H9 (cell line): ENCODE results near the gene HOXA9. TPM values are rescaled to one million over a fixed set of nuclear protein-coding genes. Genes with fewer than 3 reads are reported as not detected.

ENCODE experiments used
- DNase-seq: peaks from one replicate; pipeline ENCODE4 v3.0.0-alpha.2; 2017
- H2AFZ ChIP-seq: one replicate; pipeline ENCODE4 v1.6.1; 2013; ENCODE audit warnings: mild to moderate bottlenecking, low read length, control low read depth, moderate library complexity
- H2AK5ac ChIP-seq: 2 replicates; pipeline ENCODE4 v1.6.1; 2013; ENCODE audit warnings: low read length, control low read depth, mixed read lengths; ENCODE audit not compliant: insufficient read length
- H2BK120ac ChIP-seq: one replicate; pipeline ENCODE4 v1.6.1; 2013; ENCODE audit warnings: low read depth, mild to moderate bottlenecking, low read length, control low read depth, inconsistent platforms; ENCODE audit not compliant: poor library complexity, severe bottlenecking
- H2BK12ac ChIP-seq: 2 replicates; pipeline ENCODE4 v1.6.1; 2013; ENCODE audit warnings: low read length, control low read depth, mixed read lengths, low read depth; ENCODE audit not compliant: insufficient read length
- H2BK15ac ChIP-seq: 2 replicates; pipeline ENCODE4 v1.6.1; 2013; ENCODE audit warnings: low read depth, low read length, control low read depth
- H2BK20ac ChIP-seq: one replicate; pipeline ENCODE4 v1.6.1; 2013; ENCODE audit warnings: low read depth, mild to moderate bottlenecking, low read length, control low read depth, inconsistent platforms; ENCODE audit not compliant: poor library complexity, severe bottlenecking
- H2BK5ac ChIP-seq: 2 replicates; pipeline ENCODE4 v1.6.1; 2013; ENCODE audit warnings: low read length, control low read depth, mixed read lengths; ENCODE audit not compliant: insufficient read length
- H3K14ac ChIP-seq: 2 replicates; pipeline ENCODE4 v1.6.1; 2013; ENCODE audit warnings: low read length, control low read depth; ENCODE audit not compliant: insufficient read depth
- H3K18ac ChIP-seq: 2 replicates; pipeline ENCODE4 v1.6.1; 2013; ENCODE audit warnings: low read depth, mild to moderate bottlenecking, mixed read lengths, low read length, control low read depth; ENCODE audit not compliant: insufficient read length
- H3K23ac ChIP-seq: 2 replicates; pipeline ENCODE4 v1.6.1; 2013; ENCODE audit warnings: low read length, control low read depth, mixed read lengths, low read depth; ENCODE audit not compliant: insufficient read length
- H3K23me2 ChIP-seq: 2 replicates; pipeline ENCODE4 v1.6.1; 2013; ENCODE audit warnings: low read depth, mild to moderate bottlenecking, mixed read lengths, low read length, control low read depth; ENCODE audit not compliant: insufficient read length, poor library complexity, severe bottlenecking
- H3K27ac ChIP-seq: 2 replicates; pipeline ENCODE4 v1.5.1; 2013; ENCODE audit warnings: low read length, control low read depth, mixed read lengths, low read depth; ENCODE audit not compliant: insufficient read length
- H3K27me3 ChIP-seq: 2 replicates; pipeline ENCODE4 v1.6.1; 2013; ENCODE audit warnings: low read length, control low read depth, inconsistent platforms; ENCODE audit not compliant: insufficient read depth
- H3K4ac ChIP-seq: 2 replicates; pipeline ENCODE4 v1.6.1; 2013; ENCODE audit warnings: low read depth, mild to moderate bottlenecking, control low read depth, inconsistent platforms, low read length, moderate library complexity
- H3K4me1 ChIP-seq: 2 replicates; pipeline ENCODE4 v1.6.1; 2013; ENCODE audit warnings: low read length, control low read depth, inconsistent platforms; ENCODE audit not compliant: insufficient read depth
- H3K4me2 ChIP-seq: 2 replicates; pipeline ENCODE4 v1.6.1; 2013; ENCODE audit warnings: low read length, control low read depth, mixed read lengths; ENCODE audit not compliant: insufficient read length, insufficient read depth
- H3K56ac ChIP-seq: 2 replicates; pipeline ENCODE4 v1.6.1; 2013; ENCODE audit warnings: low read depth, mild to moderate bottlenecking, mixed read lengths, low read length, control low read depth; ENCODE audit not compliant: insufficient read length
- H3K79me1 ChIP-seq: 2 replicates; pipeline ENCODE4 v1.6.1; 2013; ENCODE audit warnings: low read depth, mild to moderate bottlenecking, moderate library complexity, low read length, control low read depth, inconsistent platforms; ENCODE audit not compliant: insufficient read depth, poor library complexity, severe bottlenecking
- H3K79me2 ChIP-seq: 2 replicates; pipeline ENCODE4 v1.6.1; 2013; ENCODE audit warnings: low read length, control low read depth, inconsistent platforms; ENCODE audit not compliant: insufficient read depth
- H3K9ac ChIP-seq: 2 replicates; pipeline ENCODE4 v1.6.1; 2013; ENCODE audit warnings: low read length, control low read depth, mixed read lengths; ENCODE audit not compliant: insufficient read length; ENCODE audit errors: extremely low read depth
- H3K9me3 ChIP-seq: one replicate; pipeline ENCODE4 v1.6.1; 2013; ENCODE audit warnings: low read depth, low read length, inconsistent platforms; ENCODE audit not compliant: control insufficient read depth
- H3T11ph ChIP-seq: one replicate; pipeline ENCODE4 v1.6.1; 2013; ENCODE audit warnings: mild to moderate bottlenecking, low read length, control low read depth, inconsistent platforms
- H4K20me1 ChIP-seq: one replicate; pipeline ENCODE4 v1.6.1; 2013; ENCODE audit not compliant: control insufficient read depth, insufficient read length, insufficient read depth
- H4K5ac ChIP-seq: 2 replicates; pipeline ENCODE4 v1.6.1; 2013; ENCODE audit warnings: low read depth, mild to moderate bottlenecking, mixed read lengths, low read length, control low read depth; ENCODE audit not compliant: insufficient read length
- H4K8ac ChIP-seq: replicated peaks from 2 replicates; pipeline ENCODE4 v1.6.1; 2013; ENCODE audit warnings: low read length, control low read depth, mixed read lengths, low read depth; ENCODE audit not compliant: insufficient read length
- H4K91ac ChIP-seq: 2 replicates; pipeline ENCODE4 v1.6.1; 2013; ENCODE audit warnings: low read depth, mild to moderate bottlenecking, moderate library complexity, mixed read lengths, low read length, control low read depth; ENCODE audit not compliant: insufficient read length
- H3K27ac Mint-ChIP-seq, 3 experiments: 2 replicates in 2 of 3; 3 replicates in 1 of 3; pipeline ENCODE4 v1.8.0; 2020 to 2021; ENCODE audit warnings: mixed read lengths in 3 of 3, mild to moderate bottlenecking in 1 of 3, moderate library complexity in 1 of 3
- H3K27me3 Mint-ChIP-seq: 2 replicates; pipeline ENCODE4 v1.8.0; 2021; ENCODE audit warnings: low read depth, mild to moderate bottlenecking, moderate library complexity, mixed read lengths
- H3K36me3 Mint-ChIP-seq, 3 experiments: 2 replicates in 2 of 3; 3 replicates in 1 of 3; pipeline ENCODE4 v1.8.0; 2020 to 2021; ENCODE audit warnings: low read depth in 3 of 3, mixed read lengths in 3 of 3; ENCODE audit not compliant: insufficient read depth in 1 of 3
- H3K4me1 Mint-ChIP-seq, 2 experiments: 2 replicates each; pipeline ENCODE4 v1.8.0; 2020; ENCODE audit warnings: mixed read lengths in 2 of 2
- H3K4me3 Mint-ChIP-seq, 2 experiments: 2 replicates in 1 of 2; 3 replicates in 1 of 2; pipeline ENCODE4 v1.8.0; 2020 to 2021; ENCODE audit warnings: mild to moderate bottlenecking in 2 of 2, mixed read lengths in 2 of 2, moderate library complexity in 1 of 2
- H3K9me3 Mint-ChIP-seq, 2 experiments: 2 replicates in 1 of 2; 3 replicates in 1 of 2; pipeline ENCODE4 v1.8.0; 2020; ENCODE audit warnings: mild to moderate bottlenecking in 2 of 2, mixed read lengths in 2 of 2, moderate library complexity in 1 of 2
- CTCF ChIP-seq: fragments of 200-600 bp; sonication (generic); conservative IDR thresholded peaks from 3 replicates; pipeline ENCODE4 v1.8.0; 2021; ENCODE audit warnings: antibody characterized with exemption, mild to moderate bottlenecking
- WGBS: extraction: QIAGEN DNeasy Blood & Tissue Kit; methylation state at CpG from one replicate; pipeline ENCODE4 v1.1.7; 2013; ENCODE audit warnings: missing lambda C conversion rate, low lambda C conversion rate, mixed read lengths; ENCODE audit not compliant: insufficient read length; ENCODE audit errors: extremely low coverage; 5-methylcytosine and 5-hydroxymethylcytosine counted together
- total RNA-seq: library from RNA; stranded (reverse); gene quantifications from 2 replicates; pipeline ENCODE4 v1.2.1, GENCODE V29; 2021

Gene HOXA9
- total RNA-seq, 1 experiment from 2014 or later, result not detected

- Histone ChIP-seq H3K9me3 (no peaks in the 10 kb centered on the region), H3K56ac (no peak overlapping the region), H3K27me3 (peaks cover 100% of the 10 kb centered on the region), H3K27ac (no peak overlapping the region), H3K23me2 (no peaks in the 10 kb centered on the region), H2BK5ac (no peak overlapping the region), H2BK15ac (no peak overlapping the region), H3K79me1 (no peaks in the 10 kb centered on the region), H3K18ac (no peak overlapping the region), H3K9ac (no peak overlapping the region), H2BK20ac (no peak overlapping the region), H4K8ac (no peak overlapping the region), H3K4ac (no peak overlapping the region), H3K14ac (no peak overlapping the region), H2AK5ac (no peak overlapping the region), H3K4me1 (no peaks in the 10 kb centered on the region), H3K23ac (no peak overlapping the region), H4K20me1 (peaks cover 2% of the 10 kb centered on the region), H2BK120ac (no peak overlapping the region), H3T11ph (no peak overlapping the region), H4K91ac (no peak overlapping the region), H2AFZ (no peak overlapping the region), H4K5ac (no peak overlapping the region), H2BK12ac (no peak overlapping the region), H3K4me2 (no peak overlapping the region), H3K79me2 (no peaks in the 10 kb centered on the region)
- Mint-ChIP-seq H3K9me3 (peaks cover 9 to 10% of the 10 kb centered on the region in 2 experiments; a peak in 4 of 5 replicates), H3K27me3 (peaks cover 100% of the 10 kb centered on the region), H3K4me1 (peaks cover 0 to 10% of the 10 kb centered on the region in 2 experiments; a peak in 1 of 4 replicates), H3K4me3 (no peak overlapping the region; a peak in 1 of 5 replicates), H3K27ac (no peak overlapping the region), H3K36me3 (peaks cover 0 to 2% (median 0%) of the 10 kb centered on the region in 3 experiments; a peak in 1 of 7 replicates)
- WGBS, result no CpG with 5 or more reads among the region's 43 CpGs
- no peak for DNase-seq
- TF ChIP-seq CTCF, result no peak
Observed at GRCh38 chr7:27124096-27124901, 41.0 kb downstream of the HOXA9 start.
